HG03103 (cell line): ENCODE data around the gene COX5B.
"Not testable (repeated sequence)": the region's sequence is repeated elsewhere in the genome, so short reads cannot be mapped to it uniquely, and the experiment has no call there.

Source experiments
- ATAC-seq: cut with Tn5 transposase; IDR thresholded peaks from one replicate; pipeline ENCODE4 v1.9.1; 2021; ENCODE audit warnings: low read depth; ENCODE audit not compliant: unreplicated experiment

Gene COX5B

GRCh38 chr2:97645695-97646629, at the start of gene COX5B:
TSS of gene COX5B (plus strand) at chr2:97646062. CDS start at chr2:97646087, 25 bp downstream.
- peak; percentile 91 for ATAC-seq

GRCh38 chr2:97596180-97596579, 49.7 kb upstream of the COX5B start:
- not testable (repeated sequence) for ATAC-seq

- not testable (repeated sequence) for ATAC-seq
These were observed 44.3 kb upstream of the COX5B start for GRCh38 chr2:97601537-97601936.

GRCh38 chr2:97605109-97605508, 40.8 kb upstream of the COX5B start:
- not testable (repeated sequence) for ATAC-seq

GRCh38 chr2:97605524-97606339, 40.1 kb upstream of the COX5B start:
- ATAC-seq: not testable (repeated sequence)

GRCh38 chr2:97608745-97609144, 37.1 kb upstream of the COX5B start:
- not testable (repeated sequence) for ATAC-seq

- not testable (repeated sequence) for ATAC-seq
These were observed 34.0 kb upstream of the COX5B start for GRCh38 chr2:97611895-97612294.

GRCh38 chr2:97615746-97616145, 30.1 kb upstream of the COX5B start:
- ATAC-seq: not testable (repeated sequence)

- no peak for ATAC-seq
These were observed 28.0 kb upstream of the COX5B start for GRCh38 chr2:97617911-97618310.

GRCh38 chr2:97618939-97619827, 26.7 kb upstream of the COX5B start:
- ATAC-seq: not testable (repeated sequence)

- ATAC-seq: not testable (repeated sequence)
These were observed 25.4 kb upstream of the COX5B start for GRCh38 chr2:97620492-97620891.

GRCh38 chr2:97622976-97623375, 22.9 kb upstream of the COX5B start:
- not testable (repeated sequence) for ATAC-seq

- not testable (repeated sequence) for ATAC-seq
These were observed 20.4 kb upstream of the COX5B start for GRCh38 chr2:97625354-97626048.

- not testable (repeated sequence) for ATAC-seq
These were observed 19.8 kb upstream of the COX5B start for GRCh38 chr2:97626049-97626430.

GRCh38 chr2:97644023-97644717, 1.7 kb upstream of the COX5B start:
- ATAC-seq: no peak

- ATAC-seq: peak; percentile 34
These were observed 659 bp upstream of the COX5B start for GRCh38 chr2:97645112-97645694.

- no peak for ATAC-seq
These were observed 1.1 kb downstream of the COX5B start for GRCh38 chr2:97646977-97647376.

GRCh38 chr2:97651114-97651513, 5.3 kb downstream of the COX5B start:
- no peak for ATAC-seq

- no peak for ATAC-seq
These were observed 7.6 kb downstream of the COX5B start for GRCh38 chr2:97653473-97653872.
